GM19238 (cell line): Measurements from ENCODE around the gene DLL1.
"Not testable (repeated sequence)": the region's sequence is repeated elsewhere in the genome, so short reads cannot be mapped to it uniquely, and the experiment has no call there.

Experiments
- DNase-seq: peaks from one replicate; pipeline ENCODE4 v3.0.0; 2011; ENCODE audit warnings: low spot score; ENCODE audit not compliant: insufficient read length

The DLL1 gene

DNA sequence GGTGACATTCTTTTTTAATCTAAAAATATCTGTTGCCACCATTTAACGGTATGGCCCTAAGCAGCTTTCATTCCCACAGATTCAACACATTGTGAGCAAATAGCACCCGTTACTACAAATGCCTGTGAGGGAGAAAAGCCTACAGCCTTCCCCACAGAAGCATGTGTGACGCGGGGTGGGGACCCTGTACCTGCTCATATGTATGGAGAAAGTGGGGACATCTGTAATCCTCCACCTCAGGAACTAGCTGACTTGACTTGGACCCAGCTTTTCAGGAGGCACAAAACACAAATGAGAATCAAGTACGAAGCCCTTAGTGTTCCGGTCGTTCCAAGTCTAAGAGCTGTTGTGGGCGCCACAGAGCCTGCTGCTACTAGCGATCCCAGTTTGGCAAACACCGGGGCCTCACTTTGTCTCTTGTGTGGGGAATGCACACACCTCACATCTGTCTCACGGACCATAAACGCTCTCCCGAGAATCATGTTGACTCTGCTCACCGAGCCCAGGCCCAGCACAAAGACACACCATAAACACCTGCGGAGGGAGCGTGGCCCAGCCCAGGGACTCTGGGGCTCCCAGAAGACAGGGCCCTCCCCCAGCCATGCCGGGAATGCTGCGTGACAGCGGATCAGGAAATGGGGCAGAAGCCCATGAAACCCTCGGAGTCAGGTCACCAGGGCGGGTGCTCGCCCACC lies 21.6 kb downstream of the DLL1 start:
- no peak for DNase-seq

DNA sequence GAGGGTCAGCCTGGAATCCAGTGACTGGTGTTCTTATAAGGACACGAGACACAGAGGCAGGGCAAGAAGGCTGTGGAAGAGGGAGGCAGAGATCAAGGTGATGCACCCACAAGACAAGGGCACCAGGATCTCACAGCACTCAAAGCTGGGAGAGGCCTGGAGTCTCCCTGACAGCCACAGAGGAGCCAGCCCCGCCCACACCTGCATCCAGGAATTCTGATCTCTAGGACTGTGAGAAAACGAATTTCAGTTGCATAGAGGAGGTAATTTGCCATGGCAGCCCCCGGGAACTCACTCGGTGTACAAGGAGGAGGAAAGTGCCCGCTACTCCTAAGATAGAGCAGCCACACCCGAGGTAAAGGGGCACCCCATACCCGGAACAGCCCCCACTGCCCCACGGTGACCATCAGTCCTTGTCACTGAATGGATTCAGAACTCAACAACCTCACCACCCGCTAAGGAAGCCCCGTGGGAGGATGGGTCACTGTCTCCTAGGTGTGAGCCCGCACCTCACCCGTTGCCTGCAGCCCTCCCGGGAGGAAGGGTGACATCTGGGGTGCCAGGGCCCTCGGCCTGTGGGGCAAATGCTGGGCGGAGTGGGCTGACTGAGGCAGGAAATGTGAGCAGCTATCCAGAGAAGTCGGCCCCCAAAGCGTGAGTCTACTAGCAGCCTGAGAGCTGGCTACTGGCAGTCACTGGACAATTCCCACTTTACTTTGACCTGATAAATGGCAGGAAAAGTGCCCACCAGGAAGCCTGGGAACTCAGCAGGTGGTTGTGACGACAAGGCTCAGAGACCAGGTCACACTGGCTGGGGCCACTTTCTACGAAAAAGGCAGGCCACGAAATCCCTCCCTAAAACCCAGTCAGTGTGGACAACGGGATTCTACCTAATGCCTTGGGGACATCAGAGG lies 22.4 kb downstream of the DLL1 start:
- DNase-seq, result no peak

DNA sequence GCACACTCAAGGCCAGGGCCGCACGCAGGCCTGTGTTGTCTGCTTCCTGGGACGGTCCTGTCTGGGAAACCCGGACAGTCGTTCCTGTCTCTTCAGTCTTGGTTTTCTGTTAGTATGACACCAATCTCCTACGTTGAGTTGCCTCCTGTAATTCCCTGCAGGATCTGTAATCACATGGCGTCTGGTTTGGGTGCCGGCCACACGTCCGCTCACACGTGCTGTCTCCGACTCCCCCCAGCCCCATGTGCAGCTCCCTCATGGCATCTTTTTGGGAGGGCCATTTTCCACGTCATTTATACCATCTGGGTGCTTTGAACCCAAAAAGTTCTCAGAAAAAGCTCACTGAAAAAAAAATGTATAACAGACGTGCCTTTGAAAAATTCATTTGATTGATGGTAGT lies 23.2 kb downstream of the DLL1 start:
- no peak for DNase-seq

DNA sequence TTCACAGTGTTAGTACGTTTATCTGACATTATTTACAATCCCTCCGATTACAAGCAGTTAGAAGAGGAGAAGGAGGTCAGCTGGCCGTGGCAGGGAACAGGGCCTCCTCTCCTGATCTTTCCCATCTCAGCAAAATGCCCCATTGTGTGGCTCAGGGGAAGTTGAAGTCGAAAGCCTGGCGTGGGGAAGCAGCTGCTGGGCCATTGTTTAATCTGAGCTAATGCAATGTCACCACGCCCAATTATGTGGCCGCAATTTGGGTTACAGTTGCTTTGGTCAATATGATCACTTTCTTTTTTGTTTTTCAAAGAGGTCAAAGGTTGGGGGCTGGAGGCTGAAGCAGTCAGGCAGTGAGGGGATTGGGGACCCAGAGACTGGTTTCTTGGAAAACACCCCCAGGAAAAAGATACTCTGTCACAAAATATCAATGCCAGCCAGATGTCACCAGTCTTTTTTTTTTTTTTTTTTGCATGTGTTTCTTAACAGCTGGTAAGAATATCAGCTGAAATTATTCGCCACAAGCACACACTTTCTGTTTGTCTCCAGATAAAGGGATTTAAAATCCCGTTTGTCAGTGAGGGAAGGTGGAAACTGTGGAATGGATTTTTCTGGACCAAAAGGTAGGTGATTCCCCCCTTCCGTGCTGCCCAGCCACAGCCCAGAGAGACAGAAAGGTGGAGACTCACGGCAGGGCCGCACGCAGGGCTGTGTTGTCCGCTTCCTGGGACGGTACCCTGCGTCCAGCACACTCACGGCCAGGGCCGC lies 24.6 kb downstream of the DLL1 start:
- DNase-seq, result no peak

DNA sequence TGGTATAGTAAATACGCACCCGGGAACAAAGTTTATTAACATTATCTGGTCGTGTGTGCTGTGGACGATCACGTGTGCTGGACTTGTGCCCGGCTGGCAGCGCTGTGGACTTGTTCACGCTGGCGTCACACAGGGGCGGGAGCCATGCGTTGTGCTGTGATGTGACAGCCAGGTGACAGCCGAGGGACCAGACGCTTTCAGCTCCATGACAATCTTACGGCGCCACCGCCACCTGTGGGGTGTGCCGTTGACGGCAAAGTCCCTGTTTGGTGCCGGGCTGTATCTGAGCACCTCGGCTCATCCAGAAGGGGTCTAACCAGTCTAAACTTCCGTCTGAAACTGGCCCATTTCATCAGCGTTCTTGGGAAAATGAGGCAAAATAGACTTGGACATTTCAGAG lies 25.2 kb downstream of the DLL1 start:
- no peak for DNase-seq

DNA sequence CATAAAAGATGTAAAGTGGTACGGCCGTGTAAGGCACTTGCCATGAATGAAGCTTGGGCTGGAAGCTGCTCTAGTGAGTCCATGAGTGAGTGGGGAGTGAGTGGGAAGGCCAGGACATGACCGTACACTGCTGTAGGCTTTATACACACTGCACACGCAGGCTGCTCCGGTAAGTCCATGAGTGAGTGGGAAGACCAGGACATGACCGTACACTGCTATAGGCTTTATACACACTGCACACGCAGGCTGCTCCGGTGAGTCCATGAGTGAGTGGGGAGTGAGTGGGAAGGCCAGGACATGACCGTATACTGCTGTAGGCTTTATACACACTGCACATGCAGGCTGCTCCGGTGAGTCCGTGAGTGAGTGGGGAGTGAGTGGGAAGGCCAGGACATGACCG lies 26.2 kb downstream of the DLL1 start:
- not testable (repeated sequence) for DNase-seq

DNA sequence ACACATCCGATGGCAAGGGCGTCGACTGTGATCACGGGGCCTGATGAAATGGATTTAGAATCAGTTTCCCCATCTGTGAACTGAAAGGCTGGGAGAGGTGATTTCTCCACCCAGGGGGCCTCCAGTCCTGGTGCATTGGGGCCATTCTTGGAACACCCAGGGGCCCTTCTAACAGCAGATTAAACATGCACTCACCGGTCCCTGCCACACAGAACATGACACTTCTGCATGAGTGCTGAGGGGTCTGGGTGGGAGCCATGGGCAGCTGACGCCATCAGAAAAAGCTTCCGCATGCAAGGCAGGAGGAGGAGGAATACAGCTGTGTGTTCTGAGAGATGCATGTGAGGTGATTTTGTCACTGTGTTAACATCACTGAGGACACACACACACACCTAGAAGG lies 26.8 kb downstream of the DLL1 start:
- DNase-seq, result no peak

DNA sequence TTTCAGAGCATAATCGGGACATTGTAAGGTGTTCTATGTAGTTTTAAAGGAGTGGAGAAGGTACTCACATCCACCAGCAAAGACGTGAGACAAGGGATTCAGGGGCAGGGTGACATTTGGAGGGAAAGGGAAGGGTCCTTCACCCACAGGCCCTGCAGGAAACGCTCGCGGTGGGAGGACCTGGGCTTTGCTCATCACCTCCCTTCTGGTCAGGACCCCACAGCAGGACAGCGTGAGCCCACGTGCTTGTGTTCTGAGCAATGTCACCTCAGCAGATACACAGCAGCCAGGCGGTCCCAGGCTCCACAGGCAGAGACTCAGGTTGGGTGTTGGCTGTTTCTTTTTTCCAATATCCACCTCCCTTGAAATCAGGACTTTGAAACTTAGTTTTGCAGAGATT lies 27.5 kb downstream of the DLL1 start:
- no peak for DNase-seq

DNA sequence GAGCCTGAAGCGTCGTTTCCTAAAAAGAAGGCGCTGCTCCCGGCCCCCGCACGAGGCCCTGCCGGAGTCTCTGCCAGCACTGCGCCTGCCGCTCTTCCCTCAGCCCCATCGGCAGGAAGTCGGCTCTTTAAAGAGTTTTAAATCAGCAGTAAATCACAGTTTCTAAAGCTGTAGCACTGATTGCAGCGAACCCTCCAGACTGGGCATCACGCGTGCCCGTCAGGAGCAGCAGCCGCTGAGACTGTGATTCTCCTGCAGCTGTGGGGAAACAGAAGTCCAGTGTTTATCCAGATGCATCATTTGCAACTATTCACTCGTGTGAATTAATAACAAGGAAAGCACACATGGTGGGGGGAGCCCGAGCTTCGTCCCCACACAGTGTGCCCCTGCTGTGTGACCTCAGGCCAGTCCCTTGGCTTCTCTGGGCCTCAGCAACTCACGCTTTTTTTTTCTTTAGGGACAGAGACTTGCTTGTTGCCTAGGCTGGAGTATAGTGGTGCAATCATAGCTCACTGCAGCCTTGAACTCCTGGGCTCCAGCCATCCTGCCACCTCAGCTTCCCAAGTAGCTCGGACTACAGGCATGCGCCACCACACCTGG lies 28.3 kb downstream of the DLL1 start:
- no peak for DNase-seq

DNA sequence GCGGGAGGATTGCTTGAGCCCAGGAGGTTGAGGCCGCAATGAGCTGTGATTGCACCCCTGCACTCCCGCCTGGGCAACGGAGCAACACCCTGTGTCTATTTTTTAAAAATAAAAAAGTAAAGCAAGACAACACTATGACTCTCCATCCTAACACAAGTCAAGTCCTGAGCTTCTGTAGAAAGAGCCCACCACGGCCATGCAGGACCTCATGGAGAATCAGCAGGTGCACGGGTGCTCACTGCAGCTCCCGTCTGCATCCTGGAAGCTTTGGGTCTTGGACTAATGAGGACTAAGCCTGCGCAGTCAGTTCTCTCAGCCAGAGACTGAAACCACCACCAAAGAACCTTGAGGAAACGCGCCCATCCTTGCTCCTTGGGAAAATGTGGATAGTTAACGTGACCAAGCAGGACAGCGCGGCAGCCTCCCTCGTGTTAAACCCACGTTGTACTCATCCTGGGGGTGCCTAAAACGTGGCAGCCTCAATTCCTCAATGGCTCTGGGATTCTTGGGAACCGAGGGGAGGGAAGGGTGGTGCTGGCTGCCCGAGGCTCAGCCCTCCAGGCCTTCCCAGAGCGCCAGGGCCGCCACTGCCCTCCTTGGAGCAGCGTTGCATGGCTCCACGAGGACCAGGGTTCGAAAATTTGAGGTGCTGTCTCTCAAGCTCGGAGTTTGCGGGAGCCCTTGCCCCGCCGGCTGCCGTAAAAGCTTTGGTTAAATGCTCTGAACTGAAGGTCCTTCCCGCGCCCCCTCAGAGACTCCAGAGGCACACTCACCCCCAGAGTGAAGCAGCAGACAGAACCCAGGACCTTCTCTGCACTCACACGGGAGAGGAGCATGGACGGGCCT lies 29.0 kb downstream of the DLL1 start:
- no peak for DNase-seq

DNA sequence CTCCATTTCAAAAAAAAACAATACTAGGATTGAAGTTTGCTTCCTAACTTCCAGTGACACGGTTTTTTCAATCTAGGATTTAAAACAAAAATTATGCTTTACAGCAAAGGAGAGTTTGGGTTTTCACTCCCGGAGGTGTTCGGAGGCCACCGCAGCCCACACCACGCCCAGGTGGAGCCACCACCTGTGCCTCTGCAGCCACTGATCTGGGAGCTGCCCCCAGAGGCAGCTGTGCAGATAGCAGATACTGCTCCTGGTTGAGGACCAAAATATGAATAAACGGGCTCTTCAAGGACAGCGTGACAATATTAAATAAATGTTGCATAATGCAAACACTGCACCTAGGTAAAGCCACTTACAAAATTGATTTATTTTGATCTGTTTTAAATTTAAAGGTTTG lies 30.2 kb downstream of the DLL1 start:
- no peak for DNase-seq

DNA sequence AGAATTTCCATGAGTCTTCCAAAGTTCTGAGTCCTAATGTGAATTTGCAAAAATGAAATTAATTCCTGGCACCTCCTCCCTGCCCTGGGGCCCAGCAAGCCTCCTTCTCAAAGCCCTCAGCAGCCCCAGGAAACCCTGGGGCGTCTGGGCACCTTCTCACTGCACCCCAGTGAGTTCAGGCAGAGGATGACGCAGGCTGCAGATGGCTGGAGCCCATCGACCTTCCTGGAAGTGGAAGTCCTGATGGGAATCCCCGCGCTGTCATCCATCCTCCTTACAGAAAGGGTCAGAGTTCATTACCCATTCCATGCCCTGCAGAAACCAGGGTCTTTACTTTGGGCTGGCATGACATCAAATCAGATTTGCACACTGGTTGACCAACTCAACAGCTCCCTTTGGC lies 31.6 kb downstream of the DLL1 start:
- DNase-seq, result no peak

DNA sequence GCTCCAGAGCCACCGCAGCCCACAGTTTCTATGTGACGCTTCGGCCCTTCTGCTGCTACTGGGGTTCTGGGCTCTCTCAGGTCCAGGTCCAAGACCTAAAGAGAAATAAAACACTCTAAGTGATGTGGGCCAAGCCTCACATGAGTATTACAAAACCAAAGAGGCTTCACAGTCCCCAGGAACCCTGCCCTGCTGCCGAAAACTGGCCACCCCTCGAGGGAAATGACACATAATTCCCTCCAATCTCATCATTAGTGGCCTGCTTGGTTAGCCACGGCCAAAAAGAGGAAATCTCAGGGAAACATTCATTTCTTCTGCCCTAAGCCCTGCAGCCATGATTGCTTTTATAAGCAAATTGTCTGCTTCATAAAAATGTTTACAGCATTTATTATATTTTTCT lies 32.5 kb downstream of the DLL1 start:
- DNase-seq, result no peak

DNA sequence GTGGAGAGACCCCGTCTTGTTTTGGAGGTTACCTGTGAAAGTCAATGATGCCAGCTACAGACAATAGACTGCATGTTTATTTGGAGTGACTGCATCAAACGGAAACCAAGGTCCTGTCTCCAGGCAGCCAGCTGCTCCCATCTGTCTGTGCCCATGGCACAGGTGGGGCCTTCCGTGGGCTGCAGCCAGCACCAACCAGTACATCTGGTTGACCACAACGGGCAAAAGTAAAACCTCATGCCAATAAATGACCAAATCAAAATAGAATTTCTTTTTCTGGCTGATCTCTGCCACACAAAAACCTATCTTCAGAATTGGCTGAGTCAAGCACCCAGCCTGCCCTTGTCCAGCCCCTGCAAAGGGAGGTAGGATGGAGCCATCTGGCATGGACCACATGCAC lies 33.5 kb downstream of the DLL1 start:
- no peak for DNase-seq

DNA sequence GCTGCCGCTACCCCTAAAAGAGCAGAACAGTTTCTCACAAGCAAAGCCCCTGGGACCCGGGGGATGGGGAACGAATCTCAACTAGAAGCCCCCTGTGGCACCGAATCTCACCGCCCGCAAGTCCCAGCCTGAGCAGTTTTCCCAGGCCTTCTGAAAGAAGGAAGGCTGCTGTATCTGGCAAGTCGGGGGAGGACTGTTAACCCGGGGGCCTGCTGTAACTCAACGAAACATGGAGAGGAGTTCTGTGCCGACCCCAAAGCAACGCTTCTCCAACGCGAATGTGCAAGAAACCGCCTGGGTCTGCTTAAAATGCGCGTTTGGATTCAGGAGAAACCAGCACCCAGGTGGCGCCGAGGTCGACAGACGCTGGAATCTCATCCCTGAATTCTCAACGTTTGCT lies 34.2 kb downstream of the DLL1 start:
- no peak for DNase-seq

DNA sequence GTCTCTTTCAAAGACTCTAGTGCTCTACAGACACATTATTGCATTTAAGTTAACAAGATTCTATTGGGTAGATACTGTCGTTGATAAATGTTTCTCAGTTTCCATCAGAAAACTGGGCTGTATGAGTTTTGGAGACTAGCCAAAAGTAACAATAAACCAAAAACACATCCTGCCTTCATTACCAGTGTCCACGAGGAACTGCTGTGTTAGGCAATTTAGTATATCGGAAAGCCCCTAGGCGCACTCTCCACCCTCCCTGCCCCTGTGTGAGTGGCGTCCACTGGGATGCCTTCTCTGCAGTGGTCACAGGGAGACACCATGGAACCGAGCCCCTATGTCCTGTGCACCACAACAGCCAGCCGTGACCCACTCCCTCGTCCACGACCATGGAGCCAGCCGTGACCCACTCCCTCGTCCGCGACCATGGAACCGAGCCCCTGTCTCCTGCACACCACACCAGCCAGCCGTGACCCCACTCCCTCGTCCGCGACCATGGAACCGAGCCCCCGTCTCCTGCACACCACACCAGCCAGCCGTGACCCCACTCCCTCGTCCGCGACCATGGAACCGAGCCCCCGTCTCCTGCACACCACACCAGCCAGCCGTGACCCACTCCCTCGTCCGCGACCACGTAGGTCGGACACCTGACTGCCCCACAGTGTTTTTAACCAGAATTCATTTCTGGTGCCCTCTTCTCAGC lies 35.3 kb downstream of the DLL1 start:
- no peak for DNase-seq

DNA sequence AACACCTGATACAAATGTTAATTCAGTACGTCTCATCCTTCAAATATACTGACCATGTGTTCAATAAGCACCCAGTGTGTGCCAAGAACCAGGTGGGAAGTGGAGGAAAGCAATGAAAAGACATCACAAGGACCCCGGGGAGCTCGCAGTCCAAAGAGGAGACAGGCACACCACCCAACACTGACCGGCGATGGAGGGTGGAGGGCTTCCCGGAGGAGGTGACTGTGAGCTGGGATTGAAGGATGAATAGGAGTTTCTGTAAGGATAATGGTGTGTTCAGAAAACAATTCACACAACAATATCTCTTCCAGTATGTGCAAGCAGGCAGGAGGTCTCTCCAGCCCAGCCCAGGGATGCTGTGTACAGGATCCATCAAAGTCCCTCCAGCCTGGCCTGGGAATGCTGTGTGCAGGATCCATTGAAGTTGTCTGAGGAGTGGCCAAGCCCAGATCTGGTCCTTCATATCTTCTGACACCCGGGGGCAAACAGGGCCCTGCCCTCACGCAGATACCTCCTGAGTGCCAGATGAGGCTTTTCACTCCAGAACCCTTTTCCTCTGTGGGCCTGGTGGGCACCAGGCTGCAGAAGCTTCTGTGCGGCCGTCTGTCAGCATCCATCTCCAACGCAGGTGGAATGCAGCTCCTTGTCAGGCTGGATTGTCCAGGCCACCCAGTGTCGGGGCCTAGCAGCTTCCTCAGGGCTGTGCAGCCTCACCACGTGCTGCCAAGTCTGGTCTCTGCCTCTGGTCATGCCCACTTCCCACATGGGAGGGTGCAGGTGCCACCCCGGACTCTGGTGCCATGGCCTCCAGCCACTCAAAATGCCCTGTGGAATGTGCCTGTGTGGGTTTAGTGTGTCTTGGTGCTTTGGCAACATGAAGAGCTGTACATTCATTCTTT lies 36.3 kb downstream of the DLL1 start:
- DNase-seq, result no peak

DNA sequence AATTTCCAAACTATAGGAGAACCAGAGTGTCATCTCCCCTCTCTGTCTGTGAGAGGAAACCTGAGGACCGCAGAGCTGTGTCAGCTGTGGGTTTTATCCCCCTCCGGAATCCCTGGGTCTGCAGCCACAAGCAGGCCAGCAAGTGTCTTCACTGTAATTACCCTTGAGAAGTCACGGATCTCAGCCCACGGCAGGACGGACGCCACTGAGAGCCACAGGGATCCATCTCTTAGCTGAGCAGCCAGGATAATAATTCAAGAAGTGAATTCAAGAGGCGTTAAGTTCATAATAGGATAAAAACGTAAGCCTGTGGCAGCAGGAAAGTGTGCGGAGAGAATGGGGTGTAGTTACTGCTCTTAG lies 37.0 kb downstream of the DLL1 start:
- DNase-seq, result no peak

DNA sequence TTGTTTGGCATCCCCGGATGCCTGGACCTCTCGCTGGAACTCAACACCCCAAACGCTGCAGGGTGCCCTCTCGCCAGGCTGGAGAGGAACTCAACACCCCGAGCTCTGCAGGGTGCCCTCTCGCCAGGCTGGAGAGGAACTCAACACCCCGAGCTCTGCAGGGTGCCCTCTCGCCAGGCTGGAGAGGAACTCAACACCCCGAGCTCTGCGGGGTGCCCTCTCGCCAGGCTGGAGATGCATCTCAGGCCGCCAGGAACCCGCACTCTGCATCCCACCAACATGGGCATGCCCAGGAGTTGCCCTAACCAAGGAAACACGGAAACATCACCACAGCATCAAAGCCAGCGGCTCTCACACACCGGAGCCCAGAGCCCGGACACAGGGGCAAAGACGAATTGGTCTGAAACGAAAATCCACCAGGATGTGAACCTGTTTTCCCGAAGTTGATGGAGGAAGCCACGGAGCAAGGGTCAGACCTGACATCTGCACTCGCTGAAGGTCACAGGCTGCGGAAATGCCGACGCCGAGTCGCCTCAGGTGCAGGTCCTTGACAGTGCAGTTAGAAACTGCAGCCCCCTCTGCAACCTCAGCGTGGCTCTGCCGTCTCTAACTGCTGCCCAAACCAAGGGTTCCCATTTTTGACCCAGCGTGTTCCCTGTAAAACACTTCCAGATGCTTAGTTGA lies 37.5 kb downstream of the DLL1 start:
- DNase-seq, result no peak
